ENCODE data around the gene FYCO1. TPM values are rescaled to one million over a fixed set of nuclear protein-coding genes. Genes with fewer than 3 reads are reported as not detected.

FYCO1 gene
- total and polyA plus RNA-seq, 2 experiments from 2014 or later = 7.5 to 23.0 TPM

DNA sequence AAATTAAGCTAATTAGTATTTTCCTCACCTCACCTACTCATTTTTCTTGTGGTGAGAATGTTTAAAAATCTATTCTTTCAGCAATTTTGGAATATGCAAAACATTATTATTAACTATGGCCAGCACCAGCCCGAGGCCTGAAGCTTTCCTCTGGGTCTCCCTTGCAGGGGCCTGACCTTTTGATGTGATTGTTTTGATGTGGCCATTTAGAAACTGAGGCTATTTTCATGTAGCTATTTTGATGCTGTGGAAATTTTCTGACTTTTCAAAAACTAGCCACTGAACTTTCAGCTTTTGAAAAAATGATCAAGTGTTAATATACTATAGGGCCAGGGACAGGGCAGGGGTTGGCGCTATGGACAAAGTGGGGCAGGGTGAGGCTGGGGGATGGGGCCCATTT, 117.5 kb downstream of the FYCO1 start:
- DNase-seq (ENCODE audit: low spot score) = no peak
- Histone ChIP-seq H2AFZ (no peak overlapping the region), H3K79me2 (no peaks in the 10 kb centered on the region), H3K4me1 (ENCODE audit: insufficient read depth) (no peaks in the 10 kb centered on the region), H3K27me3 (no peaks in the 10 kb centered on the region), H3K4me2 (no peak overlapping the region), H3K9me3 (ENCODE audit: low read depth) (no peaks in the 10 kb centered on the region), H4K20me1 (ENCODE audit: insufficient read depth, poor library complexity, severe bottlenecking) (no peaks in the 10 kb centered on the region), H3K27ac (no peak overlapping the region), H3K36me3 (replicated peaks; ENCODE audit: insufficient read depth, low read depth) (no peaks in the 10 kb centered on the region), H3K9me2 (replicated peaks; ENCODE audit: insufficient read depth) (no peaks in the 10 kb centered on the region), H3K4me3 (no peak overlapping the region)
- WGBS (ENCODE audit: low lambda C conversion rate, missing lambda C conversion rate) = 92% methylated on average over 2 of the region's 2 CpGs
- TF ChIP-seq EZH2 (IDR thresholded peaks at IDR 0.05; ENCODE audit: borderline replicate concordance) (no peak), EZH2phosphoT487 (IDR thresholded peaks at IDR 0.05; ENCODE audit: low read depth, severe bottlenecking, unreplicated experiment) (no peak)
- TF ChIP-seq, protein P1, sequence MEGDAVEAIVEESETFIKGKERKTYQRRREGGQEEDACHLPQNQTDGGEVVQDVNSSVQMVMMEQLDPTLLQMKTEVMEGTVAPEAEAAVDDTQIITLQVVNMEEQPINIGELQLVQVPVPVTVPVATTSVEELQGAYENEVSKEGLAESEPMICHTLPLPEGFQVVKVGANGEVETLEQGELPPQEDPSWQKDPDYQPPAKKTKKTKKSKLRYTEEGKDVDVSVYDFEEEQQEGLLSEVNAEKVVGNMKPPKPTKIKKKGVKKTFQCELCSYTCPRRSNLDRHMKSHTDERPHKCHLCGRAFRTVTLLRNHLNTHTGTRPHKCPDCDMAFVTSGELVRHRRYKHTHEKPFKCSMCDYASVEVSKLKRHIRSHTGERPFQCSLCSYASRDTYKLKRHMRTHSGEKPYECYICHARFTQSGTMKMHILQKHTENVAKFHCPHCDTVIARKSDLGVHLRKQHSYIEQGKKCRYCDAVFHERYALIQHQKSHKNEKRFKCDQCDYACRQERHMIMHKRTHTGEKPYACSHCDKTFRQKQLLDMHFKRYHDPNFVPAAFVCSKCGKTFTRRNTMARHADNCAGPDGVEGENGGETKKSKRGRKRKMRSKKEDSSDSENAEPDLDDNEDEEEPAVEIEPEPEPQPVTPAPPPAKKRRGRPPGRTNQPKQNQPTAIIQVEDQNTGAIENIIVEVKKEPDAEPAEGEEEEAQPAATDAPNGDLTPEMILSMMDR (IDR thresholded peaks at IDR 0.05; ENCODE audit: poor library complexity) = no peak

DNA sequence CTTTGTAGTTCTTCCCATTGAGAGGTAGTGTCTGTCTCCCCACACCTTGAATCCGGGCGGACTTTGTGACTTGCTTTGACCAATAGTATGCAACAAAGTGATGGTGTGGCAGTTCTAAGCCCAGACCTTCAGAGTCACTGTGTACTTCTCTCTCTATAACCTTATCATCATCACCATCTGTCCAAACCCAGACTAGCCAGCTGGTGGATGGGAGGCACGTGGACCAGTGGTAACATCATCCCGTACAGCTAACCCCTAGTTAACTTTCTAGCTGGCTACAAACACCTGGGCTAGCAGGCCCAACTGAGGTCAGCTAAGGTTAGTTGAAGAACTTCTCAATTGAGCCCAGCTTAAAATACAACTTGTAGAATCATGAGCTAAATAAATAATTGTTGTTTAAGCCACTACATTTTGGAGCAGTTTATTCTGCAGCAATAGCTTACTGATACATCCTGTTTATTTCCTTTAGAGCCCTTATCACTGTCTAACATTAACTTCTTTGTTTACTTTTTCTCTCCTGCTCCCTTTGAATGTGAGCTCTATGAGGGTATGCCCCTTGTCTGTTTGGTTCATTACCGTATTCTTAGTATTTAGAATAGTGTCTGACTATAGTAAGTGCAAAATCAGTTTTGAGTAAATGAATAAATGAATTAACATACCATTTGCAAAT, 120.8 kb downstream of the FYCO1 start:
- no peaks in the 10 kb centered on the region for H3K79me2 ChIP-seq
- TF ChIP-seq EZH2phosphoT487 (IDR thresholded peaks at IDR 0.05; ENCODE audit: low read depth, severe bottlenecking, unreplicated experiment) (no peak), EZH2 (IDR thresholded peaks at IDR 0.05; ENCODE audit: borderline replicate concordance) (no peak)
- 76% methylated on average over 5 of the region's 5 CpGs for WGBS (ENCODE audit: low lambda C conversion rate, missing lambda C conversion rate)
- no peak overlapping the region for H3K27ac ChIP-seq
- no peaks in the 10 kb centered on the region for H4K20me1 ChIP-seq (ENCODE audit: insufficient read depth, poor library complexity, severe bottlenecking)
- no peak for DNase-seq (ENCODE audit: low spot score)
- no peaks in the 10 kb centered on the region for H3K4me1 ChIP-seq (ENCODE audit: insufficient read depth)
- no peak overlapping the region for H3K4me2 ChIP-seq
- no peaks in the 10 kb centered on the region for H3K27me3 ChIP-seq
- H3K9me3 ChIP-seq (ENCODE audit: low read depth) = no peaks in the 10 kb centered on the region
- no peaks in the 10 kb centered on the region for H3K36me3 ChIP-seq (replicated peaks; ENCODE audit: insufficient read depth, low read depth)
- no peak overlapping the region for H3K4me3 ChIP-seq
- no peak overlapping the region for H2AFZ ChIP-seq
- no peaks in the 10 kb centered on the region for H3K9me2 ChIP-seq (replicated peaks; ENCODE audit: insufficient read depth)

DNA sequence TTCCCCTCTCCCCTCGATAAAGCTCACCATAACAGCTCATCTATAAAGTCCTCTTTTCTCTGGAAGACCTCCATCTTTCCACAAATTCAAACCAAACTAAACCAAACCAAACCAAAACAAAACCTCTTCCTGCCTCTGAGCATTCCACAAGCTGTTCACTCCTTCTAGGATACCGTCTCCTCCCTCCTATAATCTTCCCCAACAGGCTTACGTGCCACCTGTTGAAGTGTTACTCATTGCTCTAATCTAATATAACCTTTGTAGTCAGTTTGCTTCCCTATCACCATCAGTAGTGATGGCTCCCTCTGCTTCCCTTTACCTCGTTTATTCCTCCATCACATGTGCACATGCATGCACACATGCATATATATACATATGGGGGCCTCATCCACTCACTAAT, 122.0 kb downstream of the FYCO1 start:
- TF ChIP-seq EZH2phosphoT487 (IDR thresholded peaks at IDR 0.05; ENCODE audit: low read depth, severe bottlenecking, unreplicated experiment) = no peak
- TF ChIP-seq, protein P1 (IDR thresholded peaks at IDR 0.05; ENCODE audit: poor library complexity) = no peak
- TF ChIP-seq EZH2 (IDR thresholded peaks at IDR 0.05; ENCODE audit: borderline replicate concordance) = no peak
- Histone ChIP-seq H2AFZ (no peak overlapping the region), H3K4me3 (no peak overlapping the region), H3K9me2 (replicated peaks; ENCODE audit: insufficient read depth) (no peaks in the 10 kb centered on the region), H3K9me3 (ENCODE audit: low read depth) (no peaks in the 10 kb centered on the region), H3K79me2 (no peaks in the 10 kb centered on the region), H3K27me3 (no peaks in the 10 kb centered on the region), H3K27ac (no peak overlapping the region), H3K36me3 (replicated peaks; ENCODE audit: insufficient read depth, low read depth) (no peaks in the 10 kb centered on the region), H4K20me1 (ENCODE audit: insufficient read depth, poor library complexity, severe bottlenecking) (no peaks in the 10 kb centered on the region), H3K4me2 (no peak overlapping the region), H3K4me1 (ENCODE audit: insufficient read depth) (no peaks in the 10 kb centered on the region)
- no peak for DNase-seq (ENCODE audit: low spot score)
- WGBS (ENCODE audit: low lambda C conversion rate, missing lambda C conversion rate) = 85% methylated on average over 4 of the region's 4 CpGs

DNA sequence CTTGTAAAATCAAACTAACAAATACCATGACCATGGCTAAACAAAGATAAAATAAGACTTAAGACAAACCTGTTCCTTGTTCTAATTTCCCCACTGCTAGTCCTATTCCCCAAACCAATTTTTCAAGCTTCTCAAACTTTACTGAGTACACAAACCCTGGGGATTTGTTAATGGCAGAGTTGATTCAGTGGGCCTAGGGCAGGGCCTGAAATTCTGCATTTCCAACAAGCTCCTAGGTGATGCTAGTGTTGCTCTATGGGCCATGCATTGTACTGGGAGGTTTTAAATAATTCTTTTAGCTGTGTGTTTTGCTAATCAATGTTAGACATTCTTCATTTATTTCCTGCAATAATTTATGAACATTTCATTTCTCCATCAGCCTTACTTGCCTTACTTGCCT, 122.6 kb downstream of the FYCO1 start:
- no peaks in the 10 kb centered on the region for H3K27me3 ChIP-seq
- no peak overlapping the region for H3K4me3 ChIP-seq
- no peak for DNase-seq (ENCODE audit: low spot score)
- H3K9me2 ChIP-seq (replicated peaks; ENCODE audit: insufficient read depth) = no peaks in the 10 kb centered on the region
- H4K20me1 ChIP-seq (ENCODE audit: insufficient read depth, poor library complexity, severe bottlenecking) = no peaks in the 10 kb centered on the region
- no peak overlapping the region for H3K27ac ChIP-seq
- H3K36me3 ChIP-seq (replicated peaks; ENCODE audit: insufficient read depth, low read depth) = no peaks in the 10 kb centered on the region
- no peaks in the 10 kb centered on the region for H3K9me3 ChIP-seq (ENCODE audit: low read depth)
- H3K4me1 ChIP-seq (ENCODE audit: insufficient read depth) = no peaks in the 10 kb centered on the region
- H3K79me2 ChIP-seq = no peaks in the 10 kb centered on the region
- TF ChIP-seq EZH2phosphoT487 (IDR thresholded peaks at IDR 0.05; ENCODE audit: low read depth, severe bottlenecking, unreplicated experiment) = no peak
- no peak for TF ChIP-seq EZH2 (IDR thresholded peaks at IDR 0.05; ENCODE audit: borderline replicate concordance)
- TF ChIP-seq, protein P1 (IDR thresholded peaks at IDR 0.05; ENCODE audit: poor library complexity) = no peak
- no peak overlapping the region for H2AFZ ChIP-seq
- H3K4me2 ChIP-seq = no peak overlapping the region

Data from hepatocyte (in vitro differentiated cells).